Raji (cell line): ENCODE measurements around the gene ACYP2.

Experiments
- POLR2A ChIP-seq: IDR thresholded peaks from 2 replicates; pipeline ENCODE4 v1.6.1; 2011; ENCODE audit warnings: low read depth, low read length, control low read depth; ENCODE audit not compliant: insufficient read depth

ACYP2 gene

DNA sequence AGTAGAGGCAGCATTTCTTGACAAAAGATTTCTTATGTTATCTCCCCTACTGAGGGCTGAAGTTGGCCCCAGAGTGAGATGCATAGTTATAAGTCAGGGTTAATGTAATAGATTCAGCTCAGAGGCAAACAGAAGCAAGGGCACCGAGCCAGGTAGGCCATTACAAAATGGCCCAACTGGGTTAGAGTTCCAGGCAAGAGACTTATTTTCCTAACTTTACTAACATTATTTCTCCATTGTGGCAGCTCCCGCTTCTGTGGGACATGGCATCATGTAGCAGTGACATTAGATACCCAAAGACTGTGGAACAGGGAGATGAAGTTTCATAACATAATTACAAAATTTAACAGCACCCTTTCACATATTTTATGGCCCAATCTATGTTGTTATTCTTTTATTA lies 113.5 kb downstream of the ACYP2 start:
- TF ChIP-seq POLR2A: no peak

DNA sequence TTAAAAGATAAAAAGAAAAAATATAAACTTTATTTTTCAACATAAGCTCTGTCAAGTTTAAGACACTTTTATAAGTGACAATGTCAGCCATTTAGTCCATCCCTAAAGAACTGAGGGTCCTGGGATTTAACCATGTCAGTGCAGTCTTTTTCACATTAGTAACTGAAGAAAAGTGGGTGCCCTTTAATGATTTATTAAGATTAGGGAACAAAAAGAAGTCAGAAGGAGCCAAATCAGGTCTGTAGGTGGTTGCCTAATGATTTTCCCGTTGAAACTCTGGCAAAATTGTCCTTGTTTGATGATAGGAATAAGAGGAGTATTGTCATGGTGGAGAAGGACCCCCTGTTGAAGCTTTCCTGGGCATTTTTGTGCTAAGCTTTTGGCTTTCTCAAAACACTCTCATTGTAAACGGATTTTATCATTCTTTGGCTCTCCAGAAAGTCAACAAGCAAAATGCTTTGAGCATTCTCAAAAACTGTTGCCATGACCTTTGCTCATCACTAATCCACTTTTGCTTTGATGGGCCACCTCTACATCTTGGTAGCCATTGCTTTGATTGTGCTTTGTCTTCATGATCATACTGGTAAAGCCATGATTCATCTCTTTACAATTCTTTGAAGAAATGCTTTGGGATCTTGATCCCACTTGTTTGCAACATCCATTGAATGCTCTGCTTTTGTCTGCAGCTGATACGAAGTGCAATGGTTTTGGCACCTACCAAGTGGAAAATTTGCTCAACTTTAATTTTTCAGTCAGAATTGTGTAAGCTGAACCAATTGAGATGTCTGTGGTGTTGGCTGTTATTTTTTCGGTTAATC lies 118.6 kb downstream of the ACYP2 start:
- TF ChIP-seq POLR2A: no peak

DNA sequence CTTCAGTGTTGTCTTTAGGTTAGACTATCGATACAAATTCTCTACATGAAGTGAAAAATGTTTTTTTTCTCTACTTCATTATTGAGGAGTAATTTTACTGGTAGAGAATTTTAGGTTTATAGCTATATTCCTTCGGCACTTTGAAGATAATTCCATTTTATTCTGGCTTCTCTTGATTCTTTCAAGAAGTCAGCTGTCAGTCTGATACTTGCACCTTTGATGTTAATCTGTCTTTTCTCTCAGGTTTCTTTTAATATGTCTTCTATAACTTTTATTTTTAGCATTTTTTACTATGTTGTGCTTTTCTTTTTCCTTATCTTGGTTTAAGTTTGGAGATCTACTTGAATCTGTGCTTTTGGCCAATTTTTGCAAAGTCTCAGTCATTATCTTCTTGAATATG lies 122.0 kb downstream of the ACYP2 start:
- no peak for TF ChIP-seq POLR2A

DNA sequence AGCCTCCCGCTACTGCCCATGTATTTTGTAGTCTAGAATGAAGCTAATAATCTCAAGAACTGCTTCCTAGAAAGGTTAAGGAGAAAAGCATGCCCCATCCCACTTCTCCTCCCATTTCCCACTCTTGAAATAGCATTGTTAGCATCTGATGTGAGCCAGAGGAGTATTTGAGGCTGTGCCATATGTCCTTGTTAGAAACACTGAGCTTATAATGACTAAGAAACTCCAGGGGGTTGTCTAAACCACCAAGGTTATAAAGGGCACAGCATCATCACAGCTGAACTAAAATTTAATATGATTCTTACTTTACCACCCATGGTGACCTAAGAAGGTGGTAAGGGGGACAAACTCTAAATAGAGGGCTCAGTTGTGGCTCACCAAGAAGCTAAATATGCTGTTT lies 124.0 kb downstream of the ACYP2 start:
- TF ChIP-seq POLR2A: no peak

DNA sequence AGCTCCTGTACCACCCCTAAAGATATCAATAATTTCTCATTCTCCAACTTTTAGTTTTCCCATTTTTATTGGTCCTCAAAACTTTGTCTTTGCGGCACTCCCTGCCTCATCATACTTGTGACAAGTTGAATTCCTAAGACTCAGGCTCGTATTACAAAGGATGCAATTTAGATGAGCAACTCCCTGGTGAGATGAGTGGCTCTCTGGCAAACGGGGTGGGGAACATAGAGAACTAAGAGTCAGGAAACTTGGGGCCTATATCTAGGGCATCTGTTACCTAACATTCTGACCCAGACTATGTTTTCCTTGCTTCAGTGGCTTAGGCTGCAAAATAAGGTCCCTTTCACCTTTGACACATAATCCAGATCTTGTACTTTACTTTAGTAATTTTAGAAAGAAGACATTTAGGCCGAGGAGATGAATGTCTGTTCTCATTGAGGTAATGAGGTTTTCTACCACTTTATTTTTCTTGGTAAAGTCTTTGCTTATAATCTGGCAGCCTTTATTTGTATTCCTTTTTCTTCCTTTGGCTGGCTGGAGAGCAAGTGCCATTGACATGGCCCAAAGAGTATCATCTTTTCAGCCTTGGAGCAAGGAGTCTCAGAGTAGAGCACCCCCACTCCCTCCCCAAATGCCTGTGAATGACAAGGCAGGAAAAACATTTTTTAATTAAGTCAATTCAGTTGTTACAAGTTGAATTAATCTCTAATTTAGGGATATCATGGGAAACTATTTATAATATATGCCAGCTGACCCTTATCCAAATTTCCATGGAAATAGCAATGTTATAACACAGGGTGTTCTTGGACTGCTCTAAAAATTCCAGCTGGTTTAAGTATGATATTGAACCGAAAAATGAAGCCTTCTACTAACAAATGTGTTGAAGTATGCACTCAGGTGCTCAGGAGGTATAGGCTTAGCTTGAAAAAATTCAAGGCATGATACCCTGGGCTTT lies 125.4 kb downstream of the ACYP2 start:
- TF ChIP-seq POLR2A: no peak

DNA sequence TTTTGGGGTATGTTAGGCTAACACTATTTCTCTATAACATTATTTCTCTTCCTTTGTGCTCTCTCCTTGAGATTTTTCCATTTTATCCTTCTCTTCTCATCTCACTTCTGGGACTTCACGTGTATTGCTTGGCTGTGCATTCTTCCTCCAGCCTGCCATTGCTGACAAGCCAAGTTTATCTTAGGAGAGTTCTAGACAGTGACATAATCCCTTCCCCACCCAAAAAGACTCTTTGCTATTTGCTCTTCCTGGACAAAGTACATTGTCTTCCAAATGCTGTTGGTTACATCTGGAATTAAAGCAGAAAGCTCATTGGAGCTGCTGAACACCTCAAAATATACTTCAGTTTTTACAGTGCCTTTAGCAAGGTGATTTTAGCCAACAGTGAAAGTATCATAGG lies 131.7 kb downstream of the ACYP2 start:
- TF ChIP-seq POLR2A: no peak

DNA sequence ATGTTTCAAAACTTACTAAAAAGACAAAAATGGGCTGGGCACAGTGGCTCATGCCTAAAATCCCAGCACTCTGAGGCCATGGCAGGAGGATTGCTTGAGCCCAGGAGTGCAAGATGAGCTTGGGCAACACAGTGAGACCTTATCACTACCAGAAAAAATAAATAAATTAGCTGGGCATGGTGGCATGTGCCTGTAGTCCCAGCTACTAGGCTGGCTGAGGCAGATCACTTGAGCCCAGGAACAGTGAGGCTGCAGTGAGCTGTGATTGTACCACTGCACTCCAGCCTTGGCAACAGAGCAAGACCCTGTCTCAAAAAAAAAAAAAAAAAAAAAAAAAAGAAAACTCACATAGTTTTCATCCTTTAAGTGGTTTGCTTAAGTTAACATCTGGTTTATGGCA lies 134.2 kb downstream of the ACYP2 start:
- TF ChIP-seq POLR2A: no peak

DNA sequence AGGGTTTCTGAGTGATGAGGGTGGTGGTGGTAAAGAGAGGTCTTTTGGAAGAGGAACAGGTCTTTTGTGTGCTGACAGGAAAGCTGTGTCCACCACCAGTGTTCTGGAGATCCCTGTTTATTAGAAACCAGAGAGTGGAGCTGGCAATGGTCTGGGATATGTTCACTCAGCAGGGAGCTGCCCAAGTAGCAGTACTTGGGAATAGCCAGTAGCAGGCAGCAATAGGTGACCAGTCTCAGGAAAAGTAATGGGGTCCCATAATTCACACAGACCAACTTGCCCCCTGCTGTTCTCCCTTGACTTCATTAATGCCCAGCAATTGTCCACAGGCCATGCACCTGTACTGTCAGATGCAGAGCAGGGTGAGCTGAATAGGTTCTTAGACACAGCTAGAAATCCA lies 138.8 kb downstream of the ACYP2 start:
- no peak for TF ChIP-seq POLR2A

DNA sequence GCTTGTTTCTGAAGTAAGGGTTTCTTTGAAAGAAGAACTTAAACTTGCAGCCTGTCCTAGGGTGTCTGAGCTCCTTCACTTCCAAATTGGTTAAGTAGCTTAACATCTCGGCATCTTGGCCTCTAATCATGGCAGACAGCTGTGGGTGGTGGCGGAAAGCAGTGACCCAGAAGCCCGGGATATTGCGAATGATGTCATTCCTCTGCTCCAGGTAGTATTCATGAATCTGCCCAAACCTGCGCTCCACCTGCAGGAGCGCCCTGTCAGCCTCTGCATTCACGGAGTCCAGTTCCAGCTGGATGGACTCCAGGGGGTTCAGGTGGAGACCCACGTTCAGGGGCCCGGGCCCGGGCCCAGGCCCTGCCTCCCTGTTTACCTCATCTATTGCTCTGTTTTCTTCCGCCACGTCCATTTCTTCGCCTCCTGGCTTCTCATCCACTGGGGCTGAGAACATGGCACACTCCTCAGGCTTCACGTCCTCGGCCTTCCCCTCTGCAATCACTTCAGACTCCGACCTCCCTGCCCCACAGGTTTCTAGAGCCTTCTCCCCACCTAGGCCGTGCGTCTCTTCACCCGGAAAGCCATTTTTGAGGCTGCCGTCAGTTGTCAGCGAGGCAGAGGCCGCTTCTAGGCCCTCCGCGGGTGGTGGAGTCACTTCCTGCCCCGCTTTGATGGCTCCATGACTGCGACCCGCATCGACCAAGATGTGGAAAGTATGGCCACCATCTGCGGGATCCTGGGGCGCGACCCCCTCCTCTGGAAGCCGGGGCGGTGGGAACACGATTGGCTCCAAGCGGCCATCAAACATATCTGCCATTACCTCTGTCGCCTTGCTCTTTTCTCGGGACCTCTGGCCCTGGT lies 140.0 kb downstream of the ACYP2 start:
- TF ChIP-seq POLR2A: no peak

DNA sequence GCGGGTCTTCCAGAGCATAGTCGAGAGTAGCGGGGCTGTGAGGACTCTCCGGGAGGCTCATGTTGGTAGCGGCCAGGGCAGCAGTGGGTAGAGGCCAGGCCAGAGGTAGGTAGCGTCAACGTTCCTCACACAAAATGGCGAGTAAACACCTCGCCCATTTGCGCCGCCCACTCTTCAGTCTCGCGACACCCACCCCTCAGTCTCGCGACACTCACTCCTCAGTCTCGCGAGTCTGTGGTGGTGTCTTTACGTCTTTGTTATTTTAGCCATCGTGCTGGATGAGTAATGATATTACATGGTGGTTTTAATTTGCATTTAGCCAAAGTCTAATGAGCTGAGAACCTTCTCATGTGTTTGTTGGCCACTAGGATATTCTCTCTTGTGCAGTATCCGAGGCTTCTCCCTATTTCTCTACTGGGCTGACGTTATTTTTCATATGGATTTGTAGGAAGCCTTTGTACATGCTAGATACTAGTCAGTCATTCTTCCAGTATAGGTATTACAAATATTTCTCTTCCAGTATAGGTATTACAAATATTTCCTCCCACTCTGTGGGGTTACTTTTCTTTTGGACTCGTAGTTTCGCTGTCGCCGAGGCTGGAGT lies 140.8 kb downstream of the ACYP2 start, which contains the start of gene TSPYL6:
TSPYL6 (minus strand) TSS at position 139 of the 604 bp plus-strand sequence; CDS start at position 61, 78 bp downstream.
- TF ChIP-seq POLR2A: no peak

DNA sequence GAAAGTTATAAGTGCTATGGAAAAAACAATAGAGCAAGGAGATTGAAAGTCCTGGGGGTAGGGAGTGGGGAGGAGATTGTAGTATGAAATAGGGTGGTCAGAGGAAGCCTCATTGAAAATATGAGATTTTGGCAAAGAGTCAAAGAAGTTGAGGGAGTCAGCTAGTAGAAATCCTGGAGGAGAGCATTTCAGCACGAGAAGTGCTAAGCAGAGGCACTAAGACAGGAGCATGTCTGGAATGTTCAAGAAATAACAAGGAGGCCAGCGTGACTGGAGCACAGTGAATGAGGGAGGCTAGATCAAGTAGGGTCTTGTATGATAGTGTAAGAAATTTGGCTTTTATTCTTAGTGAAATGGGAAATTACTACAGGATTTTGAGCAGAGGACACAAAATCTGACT lies 142.8 kb downstream of the ACYP2 start:
- no peak for TF ChIP-seq POLR2A

DNA sequence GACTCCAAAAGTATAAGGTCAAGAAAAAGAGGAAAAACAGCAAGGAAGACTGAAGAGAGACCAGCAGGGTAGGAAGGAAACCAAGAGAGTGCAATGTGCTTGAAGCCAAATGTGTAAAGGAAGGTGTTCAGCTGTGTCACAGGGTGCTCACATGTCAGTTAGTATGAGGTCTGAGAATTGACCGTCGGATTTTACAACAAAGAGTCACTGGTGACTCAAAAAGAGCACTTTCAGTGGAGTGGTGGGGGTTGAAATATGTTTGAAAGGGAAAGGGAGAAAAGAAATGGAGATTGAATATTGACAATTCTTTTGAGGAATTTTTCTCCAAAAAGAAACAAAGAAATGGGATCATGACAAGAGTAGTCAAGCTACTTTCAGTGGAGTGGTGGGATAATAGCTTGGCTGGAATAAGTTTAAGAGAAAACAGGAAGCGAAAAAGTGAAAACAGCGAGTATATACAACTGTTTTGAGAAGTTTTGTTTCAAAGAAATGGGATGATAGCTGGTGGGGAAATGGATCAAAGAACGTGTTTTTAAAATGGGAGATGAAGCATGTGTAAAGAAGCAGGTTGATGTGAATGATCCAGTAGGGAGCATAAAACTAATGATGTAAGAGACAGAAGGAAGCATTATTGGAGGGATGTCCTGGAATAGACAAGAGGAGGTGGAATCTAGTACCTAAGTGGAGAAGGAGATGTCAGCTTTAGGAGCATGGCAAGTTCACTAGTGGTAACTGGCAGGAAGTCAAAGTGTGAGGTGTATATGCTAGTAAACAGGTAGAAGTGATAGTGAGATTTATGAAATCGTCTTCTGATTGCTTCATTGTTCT lies 144.2 kb downstream of the ACYP2 start:
- no peak for TF ChIP-seq POLR2A

DNA sequence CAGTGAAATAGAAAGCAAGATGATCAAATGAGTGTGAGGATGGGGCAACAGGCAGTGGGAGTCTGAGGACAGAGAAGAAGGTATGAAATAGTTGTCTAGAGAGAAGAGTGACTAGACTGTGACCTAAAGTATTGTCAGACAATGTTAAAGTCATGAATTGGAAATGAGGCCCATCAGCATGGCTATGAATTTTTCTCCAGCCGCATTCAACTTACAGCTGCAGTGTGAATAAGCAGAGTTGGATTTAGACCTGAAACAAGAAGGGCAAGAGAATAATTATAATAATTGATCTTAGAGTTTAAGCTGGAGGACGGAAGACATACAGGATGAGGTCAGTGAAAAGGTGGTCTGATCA lies 144.8 kb downstream of the ACYP2 start:
- TF ChIP-seq POLR2A: no peak

DNA sequence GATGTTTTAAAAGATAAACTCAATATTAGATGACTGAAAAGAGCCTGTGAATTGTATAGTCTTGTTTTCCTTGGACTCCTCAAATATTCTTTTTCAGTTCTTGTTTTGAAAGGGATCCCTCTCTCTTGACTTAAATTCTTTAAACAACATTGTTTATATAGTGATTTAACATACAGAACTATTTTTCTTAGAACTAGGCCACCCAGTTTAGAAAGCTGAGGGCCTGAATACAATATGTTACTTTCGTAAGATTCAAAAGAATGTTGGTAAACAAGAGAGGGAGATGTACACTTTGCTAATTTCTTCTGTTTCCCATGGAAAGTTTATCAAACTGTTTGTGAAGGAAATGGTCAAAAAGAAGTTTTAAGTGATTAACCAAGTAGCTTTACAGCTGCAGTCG lies 146.1 kb downstream of the ACYP2 start:
- TF ChIP-seq POLR2A: no peak
